Daoy (cell line): Measurements from ENCODE around the gene MYO5A. TPM values are rescaled to one million over a fixed set of nuclear protein-coding genes. Genes with fewer than 3 reads are reported as not detected.
A peak's percentile ranks its signal among the peaks of the same experiment; 100 is the strongest.

Experiments used
- DNase-seq: peaks from one replicate; pipeline ENCODE4 v3.0.0-alpha.2; 2015; ENCODE audit warnings: low read depth
- total RNA-seq: library from RNA; depleted of rRNA; stranded (reverse); fragments of >200 nt; shearing (Covaris generic); gene quantifications from 2 replicates; pipeline ENCODE4 v1.2.3, GENCODE V29; 2014

Gene MYO5A
- total RNA-seq, 1 experiment from 2014 or later: 57.4 TPM

DNA sequence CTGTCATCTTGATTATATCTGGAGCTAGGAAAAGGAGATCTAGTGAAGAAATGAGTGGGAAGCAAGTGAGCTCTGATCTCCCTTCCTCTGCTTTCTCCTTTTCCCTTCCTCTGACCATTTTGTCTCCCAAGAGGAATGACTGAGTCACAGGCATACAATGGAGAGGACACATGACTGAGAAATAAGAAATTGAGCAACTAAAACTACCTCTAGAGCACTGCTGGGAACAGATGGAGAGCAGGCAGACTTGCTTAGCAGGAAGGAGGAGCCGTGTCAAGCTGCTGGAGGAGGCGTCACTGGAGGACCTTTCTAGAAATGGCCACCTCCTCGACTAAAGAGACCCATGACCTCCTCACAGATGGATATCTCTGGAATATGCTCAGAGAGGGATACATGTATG lies 166.2 kb downstream of the MYO5A start:
- no peak for DNase-seq

DNA sequence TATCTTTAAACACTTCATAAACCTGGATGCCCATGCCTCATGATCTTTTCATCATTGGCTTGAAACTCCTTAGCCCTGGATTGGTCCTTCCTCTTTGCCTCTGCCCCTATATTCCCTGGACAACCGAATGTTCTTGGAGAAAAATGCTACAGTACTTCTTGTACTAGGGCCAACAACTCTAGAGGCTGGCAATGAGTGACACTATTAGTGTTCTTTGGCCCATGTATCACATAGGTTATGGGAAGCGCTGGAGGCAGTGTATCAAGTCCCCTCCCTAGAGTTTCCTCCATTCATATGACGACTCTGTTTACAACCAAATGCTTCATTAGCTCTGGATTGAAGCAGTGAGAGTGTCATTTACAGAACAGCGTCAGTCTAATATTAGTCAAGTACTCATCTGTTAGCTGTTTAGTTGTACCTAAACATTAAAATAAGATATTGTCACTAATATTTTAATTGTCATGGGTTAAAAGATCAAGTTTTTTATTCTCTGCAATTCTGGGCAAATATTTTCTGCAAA lies 166.6 kb downstream of the MYO5A start:
- DNase-seq: no peak

DNA sequence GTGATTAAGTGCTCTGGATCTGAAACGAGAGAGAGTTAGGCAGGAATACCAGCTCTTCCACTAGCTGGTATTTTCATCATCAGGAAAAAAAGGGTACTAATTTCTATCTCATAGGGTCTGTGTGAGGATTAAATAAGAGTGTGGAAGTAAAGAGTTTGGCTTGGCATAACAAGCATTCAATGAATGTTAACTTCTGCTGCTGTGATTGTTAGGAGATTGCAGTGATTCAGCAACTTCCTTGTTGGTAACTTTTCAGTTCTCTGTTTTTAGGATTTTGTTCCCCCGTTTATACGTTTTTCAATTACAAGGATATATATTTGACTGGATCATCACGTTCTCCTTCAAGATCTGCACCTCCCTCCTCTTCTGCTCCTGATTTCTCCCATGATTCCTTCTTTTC lies 167.2 kb downstream of the MYO5A start:
- DNase-seq: no peak

DNA sequence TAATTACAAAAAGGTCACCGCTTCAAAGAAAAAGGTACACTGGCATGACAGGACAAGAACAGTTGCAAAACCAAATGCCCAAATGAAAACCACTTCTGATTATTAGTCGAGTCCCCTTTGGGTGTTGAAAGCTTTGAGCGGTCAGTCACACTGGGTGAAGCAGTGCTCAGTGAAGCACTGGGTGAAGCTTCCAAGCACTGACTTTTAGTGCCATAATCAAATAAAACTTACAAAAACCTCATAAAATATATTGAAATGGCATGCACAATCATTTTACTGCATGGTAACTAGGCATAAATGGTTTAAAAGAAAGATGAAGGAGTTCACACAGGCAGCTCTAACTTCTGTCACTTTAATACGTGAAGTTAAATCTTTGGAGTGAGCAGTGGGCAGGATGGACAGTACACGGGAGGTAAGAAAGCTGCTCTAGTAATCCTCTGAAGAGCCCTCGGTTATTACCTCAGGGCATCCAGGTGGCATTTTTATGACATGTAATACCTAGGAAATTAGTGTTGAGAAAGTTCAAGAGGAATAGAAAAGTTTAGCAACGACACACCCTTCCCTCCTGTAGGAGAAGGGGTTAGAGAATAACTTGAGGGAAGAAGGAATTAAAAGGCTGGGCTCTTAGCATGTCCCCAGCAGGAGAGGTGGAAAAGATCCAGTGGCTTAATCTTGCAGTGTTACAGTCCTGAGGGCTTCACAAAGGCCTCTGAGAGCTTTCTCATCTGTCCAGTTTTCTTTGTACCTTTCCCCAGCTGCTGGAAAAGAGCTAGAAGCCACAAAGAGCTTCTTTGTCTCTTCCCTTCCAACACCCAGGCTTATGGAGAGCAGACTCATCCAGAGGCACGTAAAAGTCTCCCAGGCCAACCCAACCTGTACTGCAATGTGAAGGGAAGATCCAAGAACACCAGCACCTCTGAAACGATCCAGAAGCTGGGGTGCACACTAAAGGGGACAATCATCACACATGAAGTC lies 168.2 kb downstream of the MYO5A start:
- no peak for DNase-seq

DNA sequence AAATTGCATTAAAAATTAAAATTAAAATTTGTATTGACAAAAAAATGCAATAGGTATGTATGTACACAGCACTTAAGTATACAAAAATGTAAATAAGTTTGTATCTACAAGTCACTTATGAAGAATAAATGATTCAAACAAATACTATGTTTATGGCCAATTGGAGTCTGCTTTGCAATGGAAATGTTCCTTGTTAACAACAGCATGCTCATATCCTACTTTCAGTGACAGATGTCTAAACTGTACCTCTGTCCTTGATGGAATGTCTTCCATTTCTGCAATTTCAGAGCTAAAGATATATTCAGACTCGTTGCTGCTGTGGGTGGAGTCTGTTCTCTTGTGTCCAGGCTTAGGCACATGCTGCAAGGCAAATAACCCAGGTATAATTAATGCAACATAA lies 169.0 kb downstream of the MYO5A start:
- no peak for DNase-seq

DNA sequence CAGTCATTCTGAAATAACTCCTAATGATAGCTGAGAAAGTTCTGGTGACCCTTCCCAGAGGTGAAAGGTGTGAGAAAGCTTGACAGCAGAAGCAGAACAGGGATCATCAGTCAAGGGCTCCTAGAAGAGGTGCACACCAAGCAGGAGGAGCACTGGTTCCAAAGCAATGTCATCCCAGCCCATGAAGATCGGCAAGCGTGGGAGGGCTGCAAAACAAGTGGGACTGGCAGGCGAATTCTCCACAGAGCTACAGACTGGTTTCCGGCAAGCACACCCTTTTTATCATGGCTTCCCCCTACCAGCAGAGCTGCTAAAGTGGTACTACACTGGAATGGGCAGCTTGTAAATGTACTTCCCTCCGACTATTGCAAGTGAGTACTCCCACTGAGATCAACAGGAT lies 170.7 kb downstream of the MYO5A start:
- no peak for DNase-seq

DNA sequence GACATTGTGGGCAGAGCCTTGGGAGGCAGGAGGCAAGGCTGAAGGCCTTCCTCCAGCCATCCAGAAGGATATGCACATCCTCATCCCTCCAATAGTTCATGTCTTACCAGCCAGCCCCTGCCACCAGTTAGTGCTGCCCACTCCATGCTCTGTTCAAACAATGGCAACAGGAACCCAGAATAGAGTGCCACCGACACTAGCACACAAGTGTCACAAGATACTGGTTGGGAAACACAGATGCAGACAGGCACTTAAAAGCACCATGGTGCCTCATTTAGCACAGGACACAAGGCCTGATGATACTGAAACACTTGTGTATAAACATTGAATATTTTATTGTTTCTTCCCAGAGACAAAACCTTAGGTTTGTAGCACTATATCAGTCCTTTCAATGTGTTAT lies 176.6 kb downstream of the MYO5A start:
- DNase-seq: no peak

DNA sequence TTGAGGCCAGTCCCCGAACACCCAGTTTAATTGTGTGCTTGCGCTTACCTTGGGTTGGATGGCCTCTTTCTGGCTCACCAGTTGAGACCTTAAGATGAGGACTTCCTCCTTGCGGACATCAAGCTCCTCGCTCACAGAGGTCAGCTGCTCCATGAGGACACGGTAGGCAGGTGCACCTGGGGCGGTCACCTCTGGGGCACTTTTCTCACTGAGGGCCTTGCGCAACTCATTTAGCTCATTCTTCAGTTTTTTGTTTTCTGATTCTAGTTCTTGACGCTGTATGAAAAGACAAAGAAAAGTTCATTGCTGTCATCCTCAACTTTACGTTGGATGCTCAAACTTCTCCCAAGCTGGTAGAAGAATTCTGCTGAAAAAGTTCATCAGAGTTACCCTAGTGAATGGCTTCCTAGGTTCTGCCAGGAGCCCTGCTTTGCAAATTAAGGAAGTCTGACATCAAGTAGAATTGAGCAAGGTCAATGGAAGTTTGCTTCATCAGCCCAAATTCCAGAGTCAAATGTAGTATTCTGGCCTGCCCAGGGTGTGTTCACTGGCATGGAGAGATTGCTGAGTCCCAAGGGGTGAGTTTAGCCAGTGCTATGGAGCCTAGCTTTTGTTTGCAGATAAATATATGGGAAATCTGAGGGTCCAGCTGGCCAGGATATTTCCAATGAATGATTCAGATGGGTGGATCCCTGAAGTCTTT lies 177.3 kb downstream of the MYO5A start:
- DNase-seq: no peak

DNA sequence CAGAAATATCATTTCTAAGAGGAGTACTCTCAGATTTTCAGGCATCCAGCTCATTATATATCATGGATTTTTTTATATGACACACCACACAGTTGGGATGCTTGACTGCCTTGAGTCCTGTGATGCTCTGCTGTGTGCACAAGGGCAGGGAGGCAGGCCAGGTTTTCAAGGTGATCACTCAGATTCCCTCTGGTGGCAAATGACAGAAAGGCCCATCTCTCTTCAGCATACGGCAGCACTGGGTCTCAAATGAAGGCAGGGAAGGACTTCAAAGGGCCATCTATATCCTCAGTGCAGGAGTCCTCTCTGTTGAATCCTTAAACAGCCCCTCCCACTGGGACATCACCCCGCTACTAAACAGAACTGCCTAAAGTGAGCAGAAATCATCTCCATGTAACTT lies 178.3 kb downstream of the MYO5A start:
- DNase-seq: no peak

DNA sequence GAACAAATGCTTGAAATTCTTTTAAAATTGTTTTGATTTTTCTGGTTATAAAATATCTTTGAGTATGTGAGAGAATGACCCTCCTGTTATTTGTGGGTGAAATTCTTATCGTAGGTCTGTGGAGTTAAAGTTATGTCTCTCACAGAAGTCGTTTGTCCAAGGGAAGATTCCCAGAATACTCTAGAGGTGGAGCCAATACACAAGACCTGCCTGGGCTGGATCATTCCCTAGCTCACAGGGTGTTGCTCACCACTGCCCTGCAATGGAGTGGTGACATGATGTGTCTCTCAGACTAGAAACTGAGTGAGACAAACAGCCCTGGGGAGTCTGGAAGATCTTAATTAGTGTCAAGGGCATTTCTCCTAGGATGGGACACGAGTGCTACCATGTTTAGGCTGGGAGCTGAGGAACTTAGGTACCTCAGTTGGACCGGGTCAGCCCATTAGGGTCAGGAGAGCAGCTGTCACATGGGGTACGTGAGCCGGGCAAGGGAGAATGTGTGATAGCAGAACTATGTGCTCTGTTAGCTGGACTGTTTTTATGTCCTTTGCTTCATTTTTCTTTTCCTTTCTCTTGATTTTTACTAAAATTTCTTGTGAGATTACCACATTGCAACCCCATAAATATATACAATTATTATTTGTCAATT lies 179.5 kb downstream of the MYO5A start:
- no peak for DNase-seq

DNA sequence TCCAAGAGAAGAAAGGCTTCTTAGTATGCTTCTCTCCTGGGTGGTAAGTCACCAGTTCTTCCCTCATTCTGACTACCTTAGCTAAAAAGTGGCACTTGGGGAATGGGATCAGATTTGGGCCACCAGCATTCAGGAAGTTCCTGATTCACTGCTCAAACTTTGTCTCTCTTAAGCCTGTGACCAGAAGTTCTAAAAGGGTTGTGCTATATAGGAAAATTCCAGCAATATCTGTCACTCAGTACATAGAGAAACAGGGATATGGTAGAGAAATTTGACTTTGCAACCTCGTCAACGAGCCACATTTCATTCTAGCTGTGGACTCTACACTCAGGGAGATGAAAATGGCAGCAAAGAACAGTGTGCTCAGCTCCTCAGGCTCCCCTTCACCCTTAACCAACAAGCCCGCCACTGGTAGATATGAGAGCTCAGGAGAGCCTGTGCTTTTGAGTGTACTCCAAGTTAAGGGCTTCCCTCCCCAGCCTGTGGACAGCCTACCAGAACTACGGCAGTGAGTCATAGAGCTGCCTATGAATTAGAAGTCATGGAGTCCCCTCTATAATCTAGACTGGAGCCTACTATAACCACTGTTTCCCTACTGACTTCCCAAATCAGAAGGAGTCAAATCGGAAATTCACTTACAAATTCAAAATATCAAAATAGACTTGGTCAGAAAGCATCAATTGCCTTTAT lies 180.5 kb downstream of the MYO5A start:
- no peak for DNase-seq

DNA sequence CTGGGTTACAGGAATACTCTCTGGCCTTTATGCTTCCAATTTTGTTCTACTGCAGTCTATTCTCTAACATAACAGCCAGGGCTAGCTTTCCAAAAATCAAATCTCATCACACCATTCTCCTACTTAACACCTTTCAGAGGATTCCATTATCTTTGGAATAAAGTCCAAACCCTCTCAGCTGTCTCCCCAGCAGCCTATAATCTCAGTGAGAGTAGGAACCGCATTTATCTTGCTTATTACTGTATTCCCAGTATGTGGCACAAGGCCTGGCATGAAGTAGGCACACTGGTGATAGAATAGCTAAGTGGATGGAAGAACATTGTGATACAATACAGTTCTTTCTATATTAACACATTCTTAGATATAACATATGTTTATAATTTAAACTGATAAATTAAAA lies 184.1 kb downstream of the MYO5A start:
- DNase-seq: no peak

DNA sequence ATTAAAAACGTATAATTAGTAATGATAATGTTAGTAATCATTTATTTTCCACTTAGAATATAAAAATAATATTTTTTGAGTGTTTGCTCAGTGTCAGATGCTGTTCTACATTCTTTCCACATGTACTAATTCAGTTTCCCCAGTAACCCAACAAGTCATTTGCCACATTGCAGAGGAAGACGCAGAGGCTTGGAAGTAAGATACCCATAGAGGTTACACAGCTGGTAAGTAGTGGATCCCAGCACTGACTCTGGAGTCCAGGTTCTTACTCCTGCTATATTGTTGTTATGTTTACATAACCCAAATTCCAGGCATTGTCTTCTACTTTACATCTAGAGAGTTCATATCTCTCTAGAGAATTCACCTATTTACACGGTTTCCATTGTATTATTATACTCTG lies 184.8 kb downstream of the MYO5A start:
- no peak for DNase-seq

DNA sequence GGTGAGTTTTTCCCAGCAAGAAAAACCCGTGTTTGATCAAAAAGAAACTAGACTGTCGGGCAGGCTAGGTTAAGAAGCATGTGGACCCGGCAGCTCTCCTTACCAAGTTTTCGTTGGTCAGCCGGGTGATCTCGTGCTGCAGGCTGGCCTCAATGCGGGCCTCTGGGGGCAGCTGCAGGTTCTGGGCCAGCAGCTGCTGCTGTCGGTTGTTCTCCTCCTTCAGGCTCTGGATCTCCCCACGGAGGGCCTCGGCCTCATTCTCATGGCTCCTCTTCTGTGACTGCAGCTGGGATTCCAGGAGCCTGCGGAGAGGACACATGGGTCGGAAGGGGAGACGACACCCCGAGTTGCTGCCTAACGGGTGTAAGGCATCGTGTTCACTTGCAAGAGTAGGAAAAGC lies 188.6 kb downstream of the MYO5A start:
- DNase-seq: no peak

DNA sequence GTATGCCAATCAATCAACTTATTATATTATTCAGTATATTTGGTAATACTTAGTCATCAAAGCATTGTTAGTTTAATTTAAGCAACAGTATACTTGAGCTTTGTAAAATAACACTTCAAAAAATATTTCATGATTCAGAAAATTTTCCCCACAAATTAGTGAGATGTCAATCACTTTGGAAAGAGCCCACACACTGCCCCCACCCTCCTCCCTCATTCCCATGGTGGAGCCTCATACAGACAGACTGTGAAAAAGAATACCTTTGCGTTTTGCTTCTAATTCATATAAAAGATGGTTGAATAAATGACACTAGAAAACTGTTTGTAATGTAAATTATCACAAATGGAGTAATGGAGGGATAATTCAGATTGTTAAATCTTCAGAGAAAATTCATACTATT lies 189.8 kb downstream of the MYO5A start:
- DNase-seq: no peak

DNA sequence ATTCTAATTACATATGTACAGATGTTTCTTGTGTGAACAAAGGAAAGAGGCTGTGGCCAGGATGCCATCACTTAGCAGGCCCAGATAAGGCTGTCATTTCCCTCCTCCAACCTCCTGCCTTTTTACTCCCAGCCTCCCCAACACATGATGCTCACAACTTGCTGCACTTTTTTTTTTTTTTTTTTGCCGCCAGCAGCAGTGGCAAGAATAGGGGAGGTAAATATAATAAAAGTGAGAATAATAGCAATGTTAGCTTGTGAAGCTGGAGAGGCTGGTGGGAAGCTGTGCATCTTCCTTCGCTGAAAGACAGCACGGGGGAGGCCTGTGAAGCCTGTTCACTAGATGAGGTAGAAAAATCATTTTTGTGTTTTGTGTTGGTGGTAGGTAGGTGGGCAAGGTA lies 190.6 kb downstream of the MYO5A start:
- peak; percentile 70 for DNase-seq

DNA sequence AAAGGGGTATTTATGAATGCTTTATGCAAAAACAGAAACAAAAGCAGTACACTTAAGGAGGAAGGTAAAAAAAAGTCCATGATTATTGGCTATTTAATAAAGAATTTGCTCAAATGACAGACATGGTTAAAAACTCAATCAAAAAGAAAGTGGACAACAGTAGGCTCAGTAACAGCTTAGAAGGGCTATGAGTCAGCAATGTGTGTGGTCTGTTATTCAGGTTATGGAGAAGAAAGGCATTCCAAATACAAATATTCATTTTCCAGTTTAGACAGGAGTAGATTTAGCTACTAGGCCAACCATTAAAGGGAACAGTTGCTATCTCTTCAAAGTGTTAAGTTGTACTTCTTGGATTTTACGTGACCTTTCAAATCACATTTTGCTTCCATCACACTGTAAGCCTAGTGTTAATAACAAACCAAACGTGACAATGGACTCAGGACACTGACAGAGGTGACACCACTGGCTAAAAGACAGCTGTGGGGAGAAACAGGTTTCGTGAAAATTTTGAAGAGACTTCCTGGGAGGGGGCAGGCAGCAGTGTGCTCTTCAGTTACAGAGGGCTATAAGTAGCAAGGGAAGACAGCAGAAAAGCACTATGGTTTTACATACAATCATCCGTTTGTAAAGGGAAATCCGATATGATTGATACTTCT lies 191.4 kb downstream of the MYO5A start:
- peak; percentile 86 for DNase-seq

DNA sequence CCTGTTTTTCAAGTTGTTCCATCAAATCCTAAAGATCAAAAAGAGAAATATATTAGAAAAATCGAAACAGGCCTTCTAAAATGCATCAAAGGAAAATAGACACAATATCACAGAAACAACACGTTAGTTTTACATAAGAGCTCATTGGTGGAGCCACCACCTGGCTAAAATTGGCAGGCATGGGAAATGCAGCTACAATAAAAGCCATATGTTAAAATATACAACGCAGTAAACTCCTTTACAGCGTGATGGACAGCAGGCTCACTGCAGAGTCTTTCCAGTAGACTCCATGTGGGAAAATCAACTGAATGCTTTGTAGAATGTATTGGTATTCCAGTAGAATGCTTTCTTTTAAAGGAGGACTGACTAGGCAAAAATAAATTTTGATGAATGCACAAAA lies 192.2 kb downstream of the MYO5A start:
- no peak for DNase-seq

DNA sequence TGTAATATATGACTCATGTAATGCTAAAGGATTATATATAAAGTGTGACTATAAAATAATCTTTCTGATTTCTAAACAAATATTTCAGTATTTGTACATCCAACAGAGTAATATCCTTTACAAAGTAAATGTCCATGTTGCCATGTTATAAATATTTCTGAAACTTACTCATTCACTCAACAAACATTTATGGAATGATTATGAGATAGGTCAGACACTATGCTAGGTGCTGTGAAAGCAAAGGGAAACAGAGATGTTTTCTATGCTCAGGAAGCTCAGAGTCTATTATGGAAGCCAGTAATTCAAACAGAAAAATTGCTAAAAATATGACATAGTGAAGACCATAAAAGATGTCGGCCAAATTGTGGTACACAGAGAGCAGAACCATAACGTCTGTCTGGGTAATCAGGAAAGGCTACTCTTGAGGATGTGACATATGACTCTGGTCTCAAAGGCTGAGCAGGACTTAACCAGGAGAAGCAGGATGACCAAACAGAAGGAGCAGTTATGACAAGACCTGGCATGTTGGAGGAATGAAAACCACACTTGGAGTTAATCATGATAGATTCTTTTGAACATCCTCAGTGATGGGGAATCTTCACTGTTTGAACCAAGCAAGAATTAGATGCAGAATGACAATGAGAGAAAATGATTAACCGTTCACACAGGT lies 194.1 kb downstream of the MYO5A start:
- DNase-seq: no peak

DNA sequence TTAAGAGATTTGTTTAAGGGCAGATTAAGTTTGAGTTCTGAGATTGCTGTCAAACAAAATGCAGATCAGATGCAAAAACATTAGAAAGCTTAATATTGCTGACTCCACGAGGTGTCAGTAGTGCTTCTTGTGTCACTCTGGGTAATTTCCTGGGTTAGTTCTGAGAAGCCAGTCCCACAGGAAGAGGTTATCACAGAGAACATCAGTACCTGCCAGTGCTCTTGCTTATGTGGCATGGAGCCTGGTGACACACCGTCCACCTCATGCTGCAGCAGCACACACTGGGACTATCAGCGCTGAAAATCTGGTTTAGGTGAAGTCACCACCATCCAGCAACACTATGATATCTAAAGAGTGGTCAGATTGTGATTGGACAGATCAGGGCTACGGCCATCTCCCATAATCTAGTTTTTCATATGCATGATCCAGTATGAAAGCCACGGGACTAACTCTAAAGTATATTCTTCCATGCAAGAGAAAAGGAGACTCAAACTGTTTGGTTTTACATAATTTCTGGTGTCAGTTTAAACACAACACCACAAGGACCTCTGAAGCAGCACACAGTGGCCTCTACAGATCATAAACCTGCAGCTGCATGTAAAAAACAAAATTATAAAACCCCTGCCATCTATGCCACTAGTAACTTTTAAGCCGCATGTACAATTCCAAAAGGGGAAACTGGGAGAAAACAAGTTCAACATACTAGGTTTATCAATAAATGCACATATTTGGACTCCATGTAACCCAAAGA lies 197.0 kb downstream of the MYO5A start:
- DNase-seq: peak; percentile 77
